GM18520 (cell line): ENCODE data around the gene STRN3.
"Not testable (repeated sequence)": the region's sequence is repeated elsewhere in the genome, so short reads cannot be mapped to it uniquely, and the experiment has no call there.

Experiments
- ATAC-seq: cut with Tn5 transposase; IDR thresholded peaks from one replicate; pipeline ENCODE4 v1.9.1; 2021; ENCODE audit not compliant: unreplicated experiment

The STRN3 gene

DNA sequence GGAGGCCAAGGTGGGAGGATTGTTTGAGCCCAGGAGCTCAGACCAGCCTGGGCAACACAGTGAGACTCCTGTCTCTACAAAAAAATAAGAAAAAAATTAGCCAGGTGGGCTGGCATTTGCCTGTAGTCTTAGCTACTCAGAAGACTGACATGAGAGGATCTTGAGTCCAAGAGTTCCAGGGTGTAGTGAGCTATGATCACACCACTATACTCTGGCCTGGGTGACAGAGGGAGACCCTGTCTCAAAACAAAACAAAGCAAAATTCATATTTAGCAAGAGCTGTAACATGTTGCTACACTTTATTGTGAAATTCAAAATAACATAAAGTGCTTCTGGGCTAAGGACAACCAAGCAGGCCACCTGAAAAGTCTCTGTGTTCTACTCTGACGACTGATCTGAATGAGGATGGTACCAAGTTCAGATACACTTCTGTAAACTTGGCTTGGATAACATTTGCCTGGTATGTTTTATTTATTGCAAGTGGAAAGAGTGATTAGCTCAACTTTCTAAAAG lies 11.6 kb upstream of the STRN3 start:
- ATAC-seq = no peak

DNA sequence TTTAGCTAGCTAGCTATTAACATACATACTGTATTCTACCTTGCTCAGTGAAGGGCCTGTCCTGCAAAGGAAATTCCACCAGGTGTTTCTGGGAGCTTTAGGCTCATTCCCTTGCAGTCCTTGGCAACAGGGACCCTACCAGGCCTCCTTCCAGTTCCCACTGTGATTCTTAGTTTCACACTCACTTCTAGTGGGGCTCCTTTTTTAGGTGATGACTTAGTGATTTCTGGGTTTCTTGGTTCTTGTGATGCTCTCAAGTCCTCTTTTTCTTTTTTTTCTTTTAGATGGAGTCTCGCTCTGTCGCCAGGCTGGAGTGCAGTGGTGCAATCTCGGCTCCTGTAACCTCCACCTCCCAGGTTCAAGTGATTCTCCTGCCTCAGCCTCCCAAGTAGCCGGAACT lies 10.4 kb upstream of the STRN3 start:
- no peak for ATAC-seq

DNA sequence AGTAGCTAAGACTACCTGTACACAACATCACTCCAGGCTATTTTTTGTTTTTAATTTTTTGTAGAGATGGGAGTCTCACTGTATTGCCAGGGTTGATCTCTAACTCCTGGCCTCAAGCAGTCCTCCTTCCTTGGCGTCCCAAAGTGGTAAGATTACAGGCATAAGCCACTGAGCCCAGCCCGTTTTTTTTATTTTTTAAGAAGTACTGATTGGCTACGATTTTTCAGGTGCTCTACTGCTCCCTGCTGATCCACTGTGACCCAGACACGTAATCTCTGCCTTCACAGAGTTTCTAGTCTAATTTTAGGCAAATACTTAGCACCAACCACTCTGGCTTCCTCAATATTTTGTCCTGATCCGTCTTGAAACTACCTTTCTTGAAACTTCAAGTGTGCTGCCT lies 4.3 kb upstream of the STRN3 start:
- ATAC-seq = no peak

DNA sequence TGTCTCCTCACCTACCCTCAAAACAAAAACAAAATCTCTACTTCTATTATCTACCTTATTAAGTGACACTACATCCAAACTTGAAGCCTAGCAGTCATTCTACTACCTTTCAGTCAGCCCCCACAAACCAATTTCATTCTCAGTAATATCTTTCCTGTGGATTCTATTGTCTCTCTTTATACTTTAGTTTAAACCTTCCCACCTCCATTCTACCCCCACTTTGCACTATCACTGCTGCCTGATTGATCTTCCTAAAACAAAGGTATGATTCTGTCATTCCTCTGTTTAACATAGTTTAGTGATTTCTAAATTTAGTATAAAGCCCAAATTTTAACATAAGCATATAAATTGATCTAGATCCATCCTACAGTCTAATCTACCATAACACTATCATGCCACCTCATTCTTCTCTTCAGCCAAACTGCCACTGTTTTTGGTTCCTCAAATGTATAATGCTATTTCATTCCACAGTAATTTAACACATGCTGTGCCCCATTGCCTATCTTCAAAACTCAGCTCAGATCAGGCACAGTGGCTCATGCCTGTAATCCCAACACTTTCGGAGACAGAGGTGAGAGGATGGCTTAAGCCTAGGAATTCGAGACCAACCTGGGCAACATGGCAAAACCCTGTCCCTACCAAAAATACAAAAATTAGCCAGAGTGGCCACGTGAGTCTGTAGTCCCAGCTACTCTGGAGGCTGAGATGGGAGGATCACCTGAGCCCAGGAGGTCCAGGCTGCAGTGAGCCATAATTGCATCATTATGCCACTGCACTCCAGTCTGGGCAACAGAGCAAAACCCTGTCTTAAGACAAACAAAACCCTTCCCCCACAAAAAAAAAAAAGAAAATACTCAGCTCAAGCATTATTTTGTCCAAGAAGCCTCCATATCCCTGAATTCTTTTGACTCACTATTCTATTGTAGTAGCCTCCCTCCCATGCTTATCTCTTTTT lies 3.1 kb upstream of the STRN3 start:
- no peak for ATAC-seq

DNA sequence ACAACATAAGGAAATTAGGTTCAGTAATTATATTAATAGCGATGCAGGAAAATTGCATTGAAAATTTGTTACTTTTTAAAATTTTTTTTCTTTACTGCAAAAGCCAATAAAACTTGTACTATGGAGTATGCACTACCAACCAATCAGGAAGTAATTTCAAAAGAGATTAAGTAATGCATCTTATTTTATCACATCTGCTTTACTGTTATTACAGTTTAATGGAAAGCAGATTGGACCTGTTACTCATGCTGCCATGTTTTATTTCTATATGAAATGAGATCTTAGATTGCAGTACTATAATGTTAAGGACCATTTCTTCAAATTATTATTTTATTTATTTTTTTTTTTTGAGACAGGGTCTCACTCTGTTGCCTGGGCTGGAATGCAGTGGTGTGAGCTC lies 1.7 kb upstream of the STRN3 start:
- no peak for ATAC-seq

DNA sequence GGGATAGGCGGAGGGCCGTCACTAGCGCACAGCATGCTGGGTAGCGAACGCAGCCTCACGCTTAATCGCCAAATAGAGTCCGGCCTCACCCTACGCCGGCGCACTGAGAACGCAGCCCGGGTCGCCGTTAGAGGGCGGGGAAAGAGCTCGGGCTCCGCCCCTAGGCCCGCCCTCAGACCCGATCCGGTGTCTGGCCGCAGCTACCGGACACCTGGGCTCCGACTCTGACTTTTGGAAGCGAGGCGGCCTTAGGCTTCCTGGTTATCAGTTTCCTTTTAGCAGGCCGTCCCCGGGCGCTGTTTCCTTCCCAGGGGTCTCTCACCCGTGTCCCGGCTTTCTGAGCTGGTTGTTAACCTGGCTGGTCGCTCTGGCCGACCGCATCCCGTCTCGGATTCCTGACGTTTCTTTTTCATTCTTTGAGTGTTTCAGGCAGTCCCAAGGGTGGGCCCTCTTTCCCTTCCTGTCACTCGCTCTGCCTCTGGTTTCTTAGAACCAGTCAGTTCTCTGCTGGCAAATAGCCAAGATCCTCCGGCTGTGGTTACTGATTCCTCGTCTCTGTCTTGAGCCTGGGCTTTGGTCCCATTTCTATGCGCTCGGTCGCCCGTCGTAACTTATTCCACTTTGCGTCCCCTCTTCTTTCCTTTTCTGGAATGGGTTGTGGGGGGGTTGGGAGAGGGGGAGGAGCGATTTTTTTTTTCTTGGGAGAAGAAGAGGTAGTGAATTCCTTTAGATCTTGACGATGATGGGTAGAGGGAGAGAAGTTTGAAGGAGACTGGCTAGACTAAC lies 464 bp upstream of the STRN3 start:
- ATAC-seq = peak; percentile 86

DNA sequence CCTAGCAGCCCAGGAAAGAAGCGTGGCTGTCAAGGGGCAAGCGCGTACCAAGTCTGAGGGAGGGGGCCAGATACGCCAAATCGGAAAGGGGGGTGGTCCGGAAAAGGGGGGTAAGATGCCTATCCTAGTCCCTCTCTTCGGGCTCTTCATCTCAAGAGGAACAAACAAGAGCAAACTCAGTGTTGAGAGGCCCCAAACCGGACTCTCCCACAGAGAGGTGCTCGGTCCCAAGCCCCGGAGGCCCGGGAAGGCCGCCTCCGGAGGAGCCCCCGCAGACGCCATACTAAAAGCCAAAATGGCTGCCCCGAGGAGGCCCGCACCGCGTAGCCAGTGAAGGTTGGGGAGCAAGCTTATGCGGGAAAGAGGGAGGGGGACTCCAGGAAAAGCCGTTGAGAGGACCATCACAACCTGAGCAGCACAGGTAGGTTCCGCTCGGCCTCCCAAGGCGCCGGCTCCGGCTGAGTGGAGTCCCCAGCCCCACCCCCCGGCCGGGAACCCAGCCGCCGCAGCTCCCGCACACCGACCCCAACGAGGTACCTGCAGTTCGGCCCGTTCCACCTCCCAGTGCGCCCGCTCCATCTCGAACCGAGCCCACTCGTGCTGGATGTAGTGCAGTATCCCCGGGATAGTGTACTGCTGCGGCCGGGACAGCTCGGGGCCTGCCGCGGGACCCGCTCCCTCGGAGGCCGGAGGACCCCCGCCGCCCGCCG lies 657 bp downstream of the STRN3 start, which contains the start of gene AP4S1:
AP4S1 (plus strand) TSS at position 283 of the 710 bp plus-strand sequence. CDS start 40,548 bp downstream, outside the sequence.
- no peak for ATAC-seq

DNA sequence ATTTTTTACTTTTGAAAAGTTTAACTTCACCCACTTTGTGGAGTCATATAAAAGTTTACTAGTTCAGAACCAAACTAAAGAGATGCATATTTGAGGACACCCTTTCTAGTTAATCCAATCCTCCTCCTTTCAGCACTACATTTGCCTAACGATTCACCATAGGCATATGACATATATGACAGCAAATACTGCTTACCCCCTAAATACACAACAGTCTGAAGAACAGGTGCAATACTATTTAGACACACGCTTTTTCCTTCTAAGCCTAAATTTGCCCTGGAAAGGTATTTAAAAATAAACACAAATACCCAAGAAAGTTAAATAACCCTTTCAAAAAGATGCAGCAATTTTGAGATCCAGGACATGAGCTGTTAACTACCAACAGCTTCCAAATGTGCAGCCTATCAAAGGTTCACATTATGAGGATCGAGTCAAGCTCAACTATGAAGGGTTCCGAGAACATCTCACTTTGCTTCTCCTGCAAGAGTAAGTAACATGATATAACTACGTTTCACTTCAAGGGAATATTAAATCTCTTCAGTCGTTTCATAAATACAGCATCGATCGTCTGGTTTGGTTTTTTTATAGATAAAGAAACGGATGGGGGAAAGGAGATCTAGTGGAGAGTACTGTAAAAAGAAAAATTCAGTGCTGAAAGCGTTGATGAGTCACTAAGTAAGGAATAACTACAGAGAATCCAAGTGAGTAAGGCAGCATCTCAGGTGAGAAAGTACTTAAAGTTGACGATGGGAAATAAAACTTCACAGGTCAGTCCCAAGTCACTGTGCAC lies 1.4 kb downstream of the STRN3 start:
- ATAC-seq = no peak

DNA sequence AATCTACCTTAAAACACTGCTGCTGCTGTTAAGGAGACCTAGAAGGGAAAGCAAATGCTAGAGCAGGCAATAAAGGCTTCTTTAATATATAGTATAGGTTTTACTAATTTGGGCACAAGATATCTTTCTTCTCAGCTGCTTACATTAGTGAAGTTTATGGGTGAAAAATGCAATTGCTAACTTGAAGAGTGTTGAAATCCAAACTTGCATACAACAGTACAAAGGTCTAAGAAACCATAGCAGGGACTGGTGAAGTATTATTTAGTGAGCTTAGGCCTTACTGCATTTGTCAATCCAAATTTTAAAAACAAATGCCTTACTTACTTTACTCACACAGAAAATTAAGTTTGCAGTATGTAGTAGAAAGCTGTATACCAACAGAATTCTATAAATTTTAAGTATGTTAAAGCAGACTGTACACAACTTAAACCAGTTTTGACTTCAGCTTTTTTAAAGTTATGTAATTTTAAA lies 2.1 kb downstream of the STRN3 start:
- no peak for ATAC-seq

DNA sequence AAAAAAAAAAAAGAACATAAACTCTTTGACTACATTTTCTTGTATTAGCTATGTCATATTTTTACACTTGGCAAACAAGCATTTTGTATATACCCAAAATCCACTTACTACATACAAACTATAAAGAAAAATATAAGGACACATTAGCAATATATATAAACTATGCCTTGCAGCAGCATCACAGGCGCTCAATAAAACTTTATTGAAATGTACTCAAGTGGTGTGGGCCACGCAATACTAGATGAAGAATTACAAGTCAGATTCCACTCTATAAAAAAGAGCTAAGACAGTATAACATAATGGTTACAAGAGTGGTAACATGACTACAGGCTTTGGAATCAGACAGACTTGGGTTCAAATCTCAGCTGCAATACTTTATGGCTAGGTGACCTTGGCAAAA lies 3.8 kb downstream of the STRN3 start:
- no peak for ATAC-seq

DNA sequence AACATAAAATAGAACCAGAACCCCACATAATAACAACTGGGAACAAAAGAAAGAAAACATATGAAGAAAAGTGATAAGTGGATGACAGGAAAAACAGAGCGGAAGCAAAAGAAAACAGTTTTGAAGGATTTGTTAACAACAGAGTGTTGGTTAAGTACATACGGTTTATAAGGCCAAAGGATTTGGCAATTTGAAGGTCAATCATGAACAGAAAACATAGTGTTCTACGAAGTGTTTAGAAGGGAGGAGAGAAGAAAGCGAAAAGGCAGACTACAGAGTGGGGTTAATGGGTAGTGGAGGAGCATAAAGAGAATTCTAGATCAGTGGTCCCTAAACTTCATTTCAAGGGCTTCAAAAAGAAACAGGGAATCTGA lies 4.6 kb downstream of the STRN3 start:
- ATAC-seq = no peak

DNA sequence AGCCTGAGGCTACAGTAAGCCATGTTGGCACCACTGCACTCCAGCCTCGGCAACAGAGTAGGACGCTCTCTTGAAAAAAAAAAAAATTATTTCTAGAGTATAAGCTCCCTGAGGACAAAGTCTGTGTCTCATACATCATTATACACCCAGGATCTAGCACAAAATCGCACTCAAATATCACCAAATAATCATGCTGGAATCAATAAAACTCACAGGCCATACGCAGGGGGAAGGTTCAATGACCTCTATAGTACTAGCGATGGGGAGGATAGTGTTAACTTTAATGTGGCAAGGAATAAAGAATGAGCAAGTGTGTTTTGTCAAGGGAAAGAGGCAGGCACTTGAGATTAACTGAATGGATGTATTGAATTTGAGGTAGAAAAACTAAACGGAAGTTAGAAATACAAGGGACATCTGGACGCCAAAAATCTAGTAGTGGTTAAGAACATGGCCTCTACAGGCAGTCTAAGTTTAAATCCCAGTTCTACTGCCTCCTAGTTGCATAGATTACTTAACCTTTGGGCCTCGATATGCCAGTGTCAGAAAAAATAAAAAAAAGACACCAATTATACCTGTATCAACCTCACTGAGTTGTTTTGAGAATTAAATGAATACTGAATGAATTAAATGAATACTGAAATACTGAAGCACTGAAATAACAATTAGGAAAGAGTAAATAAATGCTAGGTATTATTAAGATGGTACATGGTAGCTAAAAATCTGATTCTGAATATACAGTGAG lies 5.2 kb downstream of the STRN3 start:
- no peak for ATAC-seq

DNA sequence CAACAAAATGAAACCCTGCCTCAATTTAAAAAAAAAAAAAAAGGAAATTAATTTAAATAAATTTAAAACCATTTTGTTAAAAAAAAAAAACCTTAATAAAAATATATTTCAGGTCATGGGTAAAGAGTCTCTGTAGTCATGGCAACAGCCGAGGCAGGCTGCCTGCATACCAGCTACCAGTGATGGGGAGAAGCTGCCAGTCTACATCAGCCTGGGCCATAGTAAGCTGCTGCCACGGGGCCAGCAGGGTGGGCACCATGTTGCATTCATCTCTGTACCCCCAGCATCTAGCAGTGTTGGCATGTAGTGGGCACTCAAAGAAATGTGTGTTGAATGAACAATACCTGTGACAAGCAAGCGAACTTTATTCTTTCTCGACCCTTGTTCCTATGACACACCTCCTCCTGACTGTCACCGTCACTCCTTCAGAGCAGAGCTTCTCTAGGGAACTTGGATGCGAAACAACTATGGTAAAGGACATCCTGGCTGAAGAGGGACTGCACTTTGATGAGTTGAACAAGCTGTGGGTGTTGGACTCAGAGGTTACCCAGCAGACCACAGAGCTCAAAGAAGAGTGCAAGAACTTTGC lies 8.0 kb downstream of the STRN3 start:
- no peak for ATAC-seq

DNA sequence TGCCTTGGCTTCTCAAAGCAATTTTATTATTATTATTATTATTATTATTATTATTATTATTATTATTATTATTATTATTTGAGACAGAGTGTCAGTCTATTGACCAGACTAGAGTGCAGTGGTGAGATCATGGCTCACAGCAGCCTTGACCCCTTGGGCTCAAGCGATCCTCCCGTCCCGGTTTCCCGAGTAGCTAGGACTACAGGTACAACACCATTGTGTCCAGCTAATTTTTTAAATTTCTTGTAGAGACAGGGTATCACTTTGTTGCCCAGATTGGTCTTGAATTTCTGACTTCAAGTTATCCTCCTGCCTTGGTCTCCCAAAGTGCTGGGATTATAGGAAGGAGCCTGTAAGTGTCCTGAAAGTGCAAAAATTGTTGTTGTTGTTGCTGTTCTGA lies 12.3 kb downstream of the STRN3 start:
- no peak for ATAC-seq

DNA sequence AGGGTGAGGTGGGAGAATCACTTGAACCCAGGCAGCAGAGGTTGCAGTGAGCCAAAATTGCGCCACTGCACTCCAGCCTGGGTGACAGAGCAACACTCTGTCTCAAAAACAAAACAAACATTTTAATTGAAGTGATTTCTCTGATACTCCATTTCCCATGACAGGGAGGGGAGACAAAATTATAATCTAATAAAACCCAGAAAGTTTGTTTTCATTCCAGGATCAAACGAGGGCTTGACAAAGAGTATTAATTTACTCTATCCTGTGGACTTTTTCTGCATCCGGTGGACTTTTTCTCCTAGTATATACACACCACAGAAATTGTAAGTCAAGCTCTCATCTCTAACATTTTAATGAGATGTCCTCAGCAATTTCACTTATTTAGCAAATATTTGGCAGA lies 15.2 kb downstream of the STRN3 start:
- no peak for ATAC-seq

DNA sequence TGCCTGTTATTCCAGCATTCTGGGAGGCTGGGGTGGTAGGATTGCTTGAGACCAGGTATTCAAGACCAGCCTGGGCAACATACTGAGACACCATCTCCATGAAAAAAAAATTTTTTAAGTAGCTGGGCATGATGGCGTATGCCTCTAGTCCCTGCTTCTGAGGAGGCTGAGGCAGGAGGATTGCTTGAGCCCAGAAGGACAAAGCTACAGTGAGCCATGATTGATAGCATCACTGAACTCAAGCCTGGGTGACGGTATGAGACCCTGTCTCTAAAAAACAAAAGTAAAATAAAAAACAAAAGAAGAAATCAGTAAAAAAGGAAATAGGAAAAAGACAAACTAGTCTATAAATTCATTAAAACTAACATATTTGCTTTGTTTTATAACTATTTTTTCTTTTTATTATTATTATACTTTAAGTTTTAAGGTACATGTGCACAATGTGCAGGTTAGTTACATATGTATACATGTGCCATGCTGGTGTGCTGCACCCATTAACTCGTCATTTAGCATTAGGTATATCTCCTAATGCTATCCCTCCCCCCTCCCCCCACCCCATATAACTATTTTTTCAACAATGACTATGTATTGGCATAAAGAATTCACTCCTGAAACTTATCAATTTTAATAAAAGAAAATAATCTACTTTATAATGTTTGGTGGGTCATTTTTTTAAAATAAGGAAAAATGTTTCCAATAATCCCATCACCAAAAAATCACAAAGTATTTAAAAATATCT lies 16.2 kb downstream of the STRN3 start:
- no peak for ATAC-seq

DNA sequence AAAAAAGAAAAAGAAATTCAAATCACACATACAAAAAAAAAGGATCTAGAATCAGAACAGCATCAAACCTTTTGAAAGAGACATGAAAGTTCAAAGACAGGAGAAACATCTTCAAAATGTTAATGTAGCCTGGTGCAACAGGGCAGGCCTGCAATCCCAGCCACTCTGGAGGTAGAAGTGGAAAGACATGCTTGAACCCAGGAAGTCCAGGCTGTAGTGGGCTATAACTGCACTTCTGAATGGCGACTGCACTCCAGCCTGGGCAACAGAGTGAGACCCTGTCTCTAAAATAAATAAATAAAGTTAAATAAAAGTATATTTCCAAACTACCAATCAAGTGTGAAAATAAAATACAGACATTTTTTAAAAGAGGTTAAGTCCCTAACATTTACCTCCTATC lies 19.5 kb downstream of the STRN3 start:
- ATAC-seq = no peak

DNA sequence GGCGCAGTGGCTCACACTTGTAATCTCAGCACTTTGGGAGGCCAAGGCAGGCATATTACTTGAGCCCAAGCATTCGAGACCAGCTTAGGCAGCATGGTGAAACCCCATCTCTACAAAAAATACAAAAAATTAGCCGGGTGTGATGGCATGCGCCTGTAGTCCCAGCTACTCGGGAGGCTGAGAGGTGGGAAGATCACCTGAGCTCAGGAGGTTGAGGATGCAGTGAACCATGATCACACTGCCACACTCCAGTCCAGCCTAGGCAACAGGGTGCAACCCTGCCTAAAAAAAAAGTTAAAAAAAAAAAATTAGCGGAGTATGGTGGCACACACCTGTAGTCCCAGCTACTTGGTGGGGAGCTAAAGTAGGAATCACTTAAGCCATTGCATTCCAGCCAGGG lies 22.2 kb downstream of the STRN3 start:
- not testable (repeated sequence) for ATAC-seq

DNA sequence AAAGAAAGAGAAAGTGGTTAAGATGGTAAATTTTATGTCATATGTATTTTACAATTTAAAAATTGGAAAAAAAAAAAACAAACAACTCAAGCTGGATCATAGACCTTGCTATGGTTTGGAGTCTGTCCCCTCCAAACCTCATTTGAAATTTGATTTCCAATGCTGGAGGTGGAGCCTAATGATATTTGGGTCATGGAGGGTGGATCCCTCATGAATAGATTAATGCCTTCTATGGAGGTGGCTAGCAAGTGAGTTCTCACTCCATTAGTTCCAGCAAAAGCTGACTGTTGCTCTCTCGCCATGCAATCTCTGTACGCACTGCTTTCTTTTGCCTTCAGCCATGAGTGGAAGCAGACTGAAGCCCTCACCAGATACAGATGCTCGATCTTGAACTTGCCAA lies 22.9 kb downstream of the STRN3 start:
- no peak for ATAC-seq
